Subcutaneous abdominal adipose tissue (tissue), 5 donors: ENCODE data around the gene PIP5KL1.

Source experiments
- H3K27ac ChIP-seq: one replicate; pipeline ENCODE4 v1.7.0; 2013; ENCODE audit warnings: low read depth, mild to moderate bottlenecking, inconsistent platforms, low read length, moderate library complexity
- H3K27me3 ChIP-seq, 5 donors: one replicate each; pipeline ENCODE4 v1.7.0; 2013; ENCODE audit warnings: low read length in 5 of 5, inconsistent platforms in 1 of 5; ENCODE audit not compliant: control insufficient read depth in 5 of 5, insufficient read depth in 4 of 5
- H3K36me3 ChIP-seq, 5 donors: one replicate each; pipeline ENCODE4 v1.7.0; 2013; ENCODE audit warnings: low read length in 5 of 5; ENCODE audit not compliant: control insufficient read depth in 5 of 5, insufficient read depth in 5 of 5
- H3K4me1 ChIP-seq, 5 donors: one replicate each; pipeline ENCODE4 v1.7.0; 2013; ENCODE audit warnings: low read length in 5 of 5, mild to moderate bottlenecking in 3 of 5, moderate library complexity in 1 of 5; ENCODE audit not compliant: control insufficient read depth in 5 of 5, insufficient read depth in 5 of 5
- H3K4me3 ChIP-seq, 5 donors: one replicate each; pipeline ENCODE4 v1.7.0; 2013; ENCODE audit warnings: low read length in 5 of 5, low read depth in 1 of 5
- H3K9ac ChIP-seq, 5 donors: one replicate each; pipeline ENCODE4 v1.7.0; 2013; ENCODE audit warnings: low read length in 5 of 5, mild to moderate bottlenecking in 4 of 5, moderate library complexity in 3 of 5
- H3K9me3 ChIP-seq, 5 donors: one replicate each; pipeline ENCODE4 v1.7.0; 2013; ENCODE audit warnings: low read length in 5 of 5; ENCODE audit not compliant: control insufficient read depth in 5 of 5
- donor health status: healthy.
- donor health status: healthy.
- donor health status: healthy.
- donor health status: healthy.
- donor health status: healthy.

The PIP5KL1 gene

GRCh38 chr9:127895811-127896210 lies 34.8 kb downstream of the PIP5KL1 start:
- peaks cover 0 to 12% (median 10%) of the 10 kb centered on the region in 5 donors for H3K9me3 ChIP-seq
- H3K4me1 ChIP-seq, result peaks cover 16 to 41% (median 38%) of the 10 kb centered on the region in 5 donors
- peaks cover 7 to 50% (median 48%) of the 10 kb centered on the region in 5 donors for H3K36me3 ChIP-seq
- no peaks in the 10 kb centered on the region for H3K27me3 ChIP-seq
- H3K27ac ChIP-seq, result peak overlapping the region; percentile 99
- H3K9ac ChIP-seq, result peak overlapping the region in 2 of 5 donors; percentile 41 to 72
- H3K4me3 ChIP-seq, result no peak overlapping the region

- Histone ChIP-seq H3K27me3 (no peaks in the 10 kb centered on the region), H3K27ac (no peak overlapping the region), H3K4me1 (peaks cover 11 to 27% (median 25%) of the 10 kb centered on the region in 5 donors), H3K9ac (no peak overlapping the region), H3K36me3 (peaks cover 7 to 68% (median 60%) of the 10 kb centered on the region in 5 donors), H3K9me3 (peaks cover 0 to 12% (median 10%) of the 10 kb centered on the region in 5 donors), H3K4me3 (no peak overlapping the region)
Observed at GRCh38 chr9:127893392-127893791, 37.2 kb downstream of the PIP5KL1 start.

- H3K9me3 ChIP-seq, result peaks cover 0 to 12% (median 10%) of the 10 kb centered on the region in 5 donors
- H3K9ac ChIP-seq, result no peak overlapping the region
- H3K4me3 ChIP-seq, result no peak overlapping the region
- H3K27ac ChIP-seq, result no peak overlapping the region
- H3K4me1 ChIP-seq, result peaks cover 10 to 23% (median 22%) of the 10 kb centered on the region in 5 donors
- peaks cover 7 to 71% (median 62%) of the 10 kb centered on the region in 5 donors for H3K36me3 ChIP-seq
- H3K27me3 ChIP-seq, result no peaks in the 10 kb centered on the region
Observed at GRCh38 chr9:127892831-127893230, 37.7 kb downstream of the PIP5KL1 start.

GRCh38 chr9:127890053-127890452 lies 40.5 kb downstream of the PIP5KL1 start:
- Histone ChIP-seq H3K4me1 (peaks cover 0 to 8% (median 8%) of the 10 kb centered on the region in 5 donors), H3K27me3 (no peaks in the 10 kb centered on the region), H3K9me3 (peaks cover 0 to 10% (median 10%) of the 10 kb centered on the region in 5 donors), H3K4me3 (no peak overlapping the region), H3K27ac (no peak overlapping the region), H3K36me3 (peaks cover 7 to 83% (median 73%) of the 10 kb centered on the region in 5 donors), H3K9ac (no peak overlapping the region)

GRCh38 chr9:127887792-127888191 lies 42.8 kb downstream of the PIP5KL1 start:
- peaks cover 0 to 2% (median 0%) of the 10 kb centered on the region in 5 donors for H3K9me3 ChIP-seq
- H3K27ac ChIP-seq, result no peak overlapping the region
- H3K4me1 ChIP-seq, result peaks cover 3 to 24% (median 20%) of the 10 kb centered on the region in 5 donors
- H3K9ac ChIP-seq, result no peak overlapping the region
- H3K4me3 ChIP-seq, result no peak overlapping the region
- H3K27me3 ChIP-seq, result no peaks in the 10 kb centered on the region
- peaks cover 5 to 67% (median 61%) of the 10 kb centered on the region in 5 donors for H3K36me3 ChIP-seq

- Histone ChIP-seq H3K27ac (peak overlapping the region; percentile 29), H3K4me3 (no peak overlapping the region), H3K36me3 (peaks cover 0 to 58% (median 54%) of the 10 kb centered on the region in 5 donors), H3K27me3 (no peaks in the 10 kb centered on the region), H3K9me3 (no peaks in the 10 kb centered on the region), H3K9ac (no peak overlapping the region), H3K4me1 (peaks cover 3 to 31% (median 26%) of the 10 kb centered on the region in 5 donors)
Observed at GRCh38 chr9:127886401-127886972, 44.1 kb downstream of the PIP5KL1 start.

GRCh38 chr9:127885508-127886281 lies 44.9 kb downstream of the PIP5KL1 start:
- H3K27ac ChIP-seq, result peak overlapping the region; percentile 29
- H3K36me3 ChIP-seq, result peaks cover 0 to 50% (median 48%) of the 10 kb centered on the region in 5 donors
- no peaks in the 10 kb centered on the region for H3K27me3 ChIP-seq
- peaks cover 3 to 31% (median 26%) of the 10 kb centered on the region in 5 donors for H3K4me1 ChIP-seq
- H3K9me3 ChIP-seq, result no peaks in the 10 kb centered on the region
- peak overlapping the region in 2 of 5 donors; percentile 30 to 56 for H3K9ac ChIP-seq
- no peak overlapping the region for H3K4me3 ChIP-seq

- Histone ChIP-seq H3K27ac (peak overlapping the region; percentile 29), H3K4me3 (no peak overlapping the region), H3K36me3 (peaks cover 0 to 44% (median 41%) of the 10 kb centered on the region in 5 donors), H3K9ac (peak overlapping the region in 4 of 5 donors; percentile 8 to 59 (median 32)), H3K27me3 (no peaks in the 10 kb centered on the region), H3K9me3 (no peaks in the 10 kb centered on the region), H3K4me1 (peaks cover 3 to 31% (median 26%) of the 10 kb centered on the region in 5 donors)
Observed at GRCh38 chr9:127884976-127885490, 45.5 kb downstream of the PIP5KL1 start.

- Histone ChIP-seq H3K9me3 (no peaks in the 10 kb centered on the region), H3K4me1 (peaks cover 3 to 31% (median 26%) of the 10 kb centered on the region in 5 donors), H3K36me3 (peaks cover 0 to 40% (median 35%) of the 10 kb centered on the region in 5 donors), H3K27ac (peak overlapping the region; percentile 29), H3K27me3 (no peaks in the 10 kb centered on the region), H3K4me3 (no peak overlapping the region), H3K9ac (peak overlapping the region in 3 of 5 donors; percentile 8 to 59 (median 33))
Observed at GRCh38 chr9:127884427-127884911, 46.1 kb downstream of the PIP5KL1 start.
